DND-41 (cell line): ENCODE measurements around the gene TTC39A.
A peak's percentile ranks its signal among the peaks of the same experiment; 100 is the strongest.

Source experiments
- ATAC-seq: fragments of 200-7000 bp; cut with Tn5 transposase; 3 replicates; pipeline ENCODE4 v1.9.1; 2021; ENCODE audit warnings: low read depth; ENCODE audit not compliant: insufficient read depth
- DNase-seq: peaks from one replicate; pipeline ENCODE4 v3.0.0-alpha.2; 2020
- H2AFZ ChIP-seq: 2 replicates; pipeline ENCODE4 v1.6.0; 2012; ENCODE audit warnings: low read depth, low read length
- H3K27ac ChIP-seq: 2 replicates; pipeline ENCODE4 v1.5.1; 2012; ENCODE audit warnings: low read length, inconsistent platforms
- H3K27me3 ChIP-seq: fragments of 200-600 bp; sonication (generic); 2 replicates; pipeline ENCODE4 v1.6.0; 2012; ENCODE audit warnings: low read length, mild to moderate bottlenecking, inconsistent platforms; ENCODE audit not compliant: insufficient read depth, poor library complexity
- H3K36me3 ChIP-seq: 2 replicates; pipeline ENCODE4 v1.5.1; 2012; ENCODE audit warnings: low read length, inconsistent platforms; ENCODE audit not compliant: insufficient read depth
- H3K4me1 ChIP-seq: 2 replicates; pipeline ENCODE4 v1.5.1; 2012; ENCODE audit warnings: mild to moderate bottlenecking, low read length; ENCODE audit not compliant: insufficient read depth
- H3K4me2 ChIP-seq: 2 replicates; pipeline ENCODE4 v1.6.0; 2012; ENCODE audit warnings: mild to moderate bottlenecking, moderate library complexity, low read length, inconsistent platforms; ENCODE audit not compliant: insufficient read depth
- H3K4me3 ChIP-seq, 2 experiments: fragments of 200-600 bp in 1 of 2; shearing (Covaris generic) in 1 of 2; 2 replicates each; pipeline ENCODE4 v1.5.1; 2012 to 2016; ENCODE audit warnings: inconsistent platforms in 2 of 2, low read length in 2 of 2, mild to moderate bottlenecking in 2 of 2, low read depth in 1 of 2, moderate library complexity in 1 of 2
- H3K79me2 ChIP-seq: 2 replicates; pipeline ENCODE4 v1.6.0; 2012; ENCODE audit warnings: low read length, inconsistent platforms; ENCODE audit not compliant: insufficient read depth
- H3K9ac ChIP-seq: 2 replicates; pipeline ENCODE4 v1.6.0; 2012; ENCODE audit warnings: low read depth, mild to moderate bottlenecking, inconsistent platforms, low read length, moderate library complexity
- H3K9me3 ChIP-seq: 2 replicates; pipeline ENCODE4 v1.5.1; 2012; ENCODE audit warnings: low read length, moderate library complexity, mild to moderate bottlenecking, inconsistent platforms; ENCODE audit not compliant: insufficient read depth, severe bottlenecking
- H4K20me1 ChIP-seq: 2 replicates; pipeline ENCODE4 v1.6.0; 2012; ENCODE audit warnings: low read length; ENCODE audit not compliant: insufficient read depth
- EZH2 ChIP-seq: IDR thresholded peaks from 3 replicates; pipeline ENCODE4 v1.6.1; 2012; ENCODE audit warnings: borderline replicate concordance, low read depth, mild to moderate bottlenecking, moderate library complexity, low read length, inconsistent platforms; ENCODE audit not compliant: severe bottlenecking
- TF ChIP-seq, protein P1 (sequence below): IDR thresholded peaks from 2 replicates; pipeline ENCODE4 v1.5.1; 2012; ENCODE audit warnings: borderline replicate concordance, low read length, moderate library complexity, mild to moderate bottlenecking; ENCODE audit not compliant: poor library complexity, severe bottlenecking; ENCODE audit errors: extremely low read depth

Gene TTC39A

DNA sequence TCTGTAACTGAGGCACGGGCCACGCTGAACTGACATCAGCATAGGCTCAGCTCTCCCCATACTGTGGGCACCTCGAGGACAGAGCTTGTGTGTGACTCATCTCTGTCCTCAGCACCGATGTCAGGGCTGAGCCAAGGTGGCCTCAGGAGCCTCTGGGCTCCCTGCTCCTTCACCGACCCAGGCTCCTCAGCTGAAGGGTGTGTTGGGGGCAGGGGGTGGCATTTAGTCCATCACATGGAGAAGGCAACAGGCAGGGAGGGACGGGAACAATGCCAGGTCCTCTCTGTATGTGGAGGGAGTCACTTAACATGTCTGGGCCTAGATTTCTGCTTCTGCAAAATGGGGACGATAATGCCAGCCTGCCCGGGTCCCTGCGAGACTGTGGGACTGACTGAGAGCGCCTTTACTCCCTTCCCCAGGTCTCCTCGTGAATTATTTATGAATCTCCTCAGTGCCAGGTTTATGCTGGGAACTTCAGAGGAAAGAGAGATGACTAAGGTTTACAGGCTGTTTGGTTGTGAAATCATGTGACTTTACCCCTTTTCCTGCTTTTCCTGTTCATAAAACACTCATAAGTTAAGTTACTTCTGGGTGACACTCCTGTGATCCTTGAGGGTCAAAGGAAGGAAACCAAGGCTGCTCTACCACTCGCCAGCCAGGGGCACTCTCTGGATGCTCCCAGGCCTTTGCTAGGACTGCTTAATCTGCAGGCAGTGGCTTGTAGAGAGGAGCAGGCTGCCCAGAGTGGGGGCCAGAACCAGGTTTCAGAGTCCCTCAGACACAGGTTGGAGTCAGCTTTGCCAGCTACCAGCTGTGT is 16.2 kb downstream of the TTC39A start:
- no peaks in the 10 kb centered on the region for H3K36me3 ChIP-seq
- no peak overlapping the region for H3K9ac ChIP-seq
- H3K27ac ChIP-seq, result 0 out of 2 replicates have a peak overlapping the region, but pooled peaks have one; percentile 32
- DNase-seq, result no peak
- H2AFZ ChIP-seq, result peak overlapping the region; percentile 28
- no peak overlapping the region for H3K4me2 ChIP-seq
- no peaks in the 10 kb centered on the region for H4K20me1 ChIP-seq
- no peaks in the 10 kb centered on the region for H3K27me3 ChIP-seq
- H3K9me3 ChIP-seq, result no peaks in the 10 kb centered on the region
- peaks cover 17% of the 10 kb centered on the region for H3K4me1 ChIP-seq
- ATAC-seq, result no peak
- H3K79me2 ChIP-seq, result no peaks in the 10 kb centered on the region
- TF ChIP-seq, protein P1, sequence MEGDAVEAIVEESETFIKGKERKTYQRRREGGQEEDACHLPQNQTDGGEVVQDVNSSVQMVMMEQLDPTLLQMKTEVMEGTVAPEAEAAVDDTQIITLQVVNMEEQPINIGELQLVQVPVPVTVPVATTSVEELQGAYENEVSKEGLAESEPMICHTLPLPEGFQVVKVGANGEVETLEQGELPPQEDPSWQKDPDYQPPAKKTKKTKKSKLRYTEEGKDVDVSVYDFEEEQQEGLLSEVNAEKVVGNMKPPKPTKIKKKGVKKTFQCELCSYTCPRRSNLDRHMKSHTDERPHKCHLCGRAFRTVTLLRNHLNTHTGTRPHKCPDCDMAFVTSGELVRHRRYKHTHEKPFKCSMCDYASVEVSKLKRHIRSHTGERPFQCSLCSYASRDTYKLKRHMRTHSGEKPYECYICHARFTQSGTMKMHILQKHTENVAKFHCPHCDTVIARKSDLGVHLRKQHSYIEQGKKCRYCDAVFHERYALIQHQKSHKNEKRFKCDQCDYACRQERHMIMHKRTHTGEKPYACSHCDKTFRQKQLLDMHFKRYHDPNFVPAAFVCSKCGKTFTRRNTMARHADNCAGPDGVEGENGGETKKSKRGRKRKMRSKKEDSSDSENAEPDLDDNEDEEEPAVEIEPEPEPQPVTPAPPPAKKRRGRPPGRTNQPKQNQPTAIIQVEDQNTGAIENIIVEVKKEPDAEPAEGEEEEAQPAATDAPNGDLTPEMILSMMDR, result no peak
- no peak for TF ChIP-seq EZH2
- H3K4me3 ChIP-seq, result no peak overlapping the region

DNA sequence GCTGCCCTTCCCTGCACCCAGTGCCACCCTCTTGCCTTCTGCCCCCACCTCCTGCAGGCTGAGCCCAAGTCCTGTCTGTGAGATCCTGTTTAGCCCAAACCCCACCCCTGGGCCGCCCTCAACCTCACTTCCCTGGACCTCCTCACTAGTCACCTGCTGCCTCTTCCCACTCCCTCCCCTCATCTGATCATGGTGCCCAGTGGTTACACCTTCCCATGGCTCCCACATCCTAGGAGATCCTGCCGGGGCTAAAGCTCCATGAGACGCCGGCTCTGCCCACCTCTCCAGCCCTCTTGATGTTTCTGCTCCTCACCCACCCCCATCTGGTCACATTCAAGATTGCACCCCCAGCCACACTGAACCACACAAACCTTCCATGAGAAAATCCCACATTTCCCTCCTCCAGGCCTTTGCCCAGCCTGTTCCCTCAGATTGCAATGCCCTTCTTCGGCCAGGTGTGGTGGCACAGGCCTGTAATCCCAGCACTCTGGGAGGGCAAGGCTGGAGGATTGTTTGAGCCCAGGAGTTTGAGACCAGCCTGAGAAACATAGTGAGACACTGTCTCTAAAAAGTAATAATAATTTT is 17.0 kb downstream of the TTC39A start:
- Histone ChIP-seq H3K4me2 (no peak overlapping the region), H2AFZ (no peak overlapping the region)
- no peak for DNase-seq

GRCh38 chr1:51312718-51313117 is 17.6 kb downstream of the TTC39A start:
- H3K4me3 ChIP-seq, result no peak overlapping the region
- peaks cover 17% of the 10 kb centered on the region for H3K4me1 ChIP-seq
- H3K27ac ChIP-seq, result no peak overlapping the region
- ATAC-seq (no peak), DNase-seq (no peak)
- no peaks in the 10 kb centered on the region for H4K20me1 ChIP-seq
- TF ChIP-seq EZH2, result no peak
- TF ChIP-seq, protein P1, result no peak
- no peaks in the 10 kb centered on the region for H3K36me3 ChIP-seq
- H2AFZ ChIP-seq, result no peak overlapping the region
- H3K9ac ChIP-seq, result no peak overlapping the region
- no peaks in the 10 kb centered on the region for H3K9me3 ChIP-seq
- H3K27me3 ChIP-seq, result no peaks in the 10 kb centered on the region
- no peaks in the 10 kb centered on the region for H3K79me2 ChIP-seq
- H3K4me2 ChIP-seq, result no peak overlapping the region

More for the DNA sequence above, 17.0 kb downstream of the TTC39A start:
- H4K20me1 ChIP-seq, result no peaks in the 10 kb centered on the region
- TF ChIP-seq, protein P1, result peak; percentile 33
- no peak for TF ChIP-seq EZH2
- H3K4me3 ChIP-seq, result no peak overlapping the region
- no peak overlapping the region for H3K27ac ChIP-seq
- H3K27me3 ChIP-seq, result no peaks in the 10 kb centered on the region
- ATAC-seq, result no peak
- peaks cover 17% of the 10 kb centered on the region for H3K4me1 ChIP-seq
- H3K36me3 ChIP-seq, result no peaks in the 10 kb centered on the region
- no peak overlapping the region for H3K9ac ChIP-seq
- H3K9me3 ChIP-seq, result no peaks in the 10 kb centered on the region
- no peaks in the 10 kb centered on the region for H3K79me2 ChIP-seq
